Measurements from ENCODE around the gene TMEM131.

The TMEM131 gene

GRCh38 chr2:97735161-97735561 is 260.6 kb downstream of the TMEM131 start:
- DNase-seq: no peak

DNA sequence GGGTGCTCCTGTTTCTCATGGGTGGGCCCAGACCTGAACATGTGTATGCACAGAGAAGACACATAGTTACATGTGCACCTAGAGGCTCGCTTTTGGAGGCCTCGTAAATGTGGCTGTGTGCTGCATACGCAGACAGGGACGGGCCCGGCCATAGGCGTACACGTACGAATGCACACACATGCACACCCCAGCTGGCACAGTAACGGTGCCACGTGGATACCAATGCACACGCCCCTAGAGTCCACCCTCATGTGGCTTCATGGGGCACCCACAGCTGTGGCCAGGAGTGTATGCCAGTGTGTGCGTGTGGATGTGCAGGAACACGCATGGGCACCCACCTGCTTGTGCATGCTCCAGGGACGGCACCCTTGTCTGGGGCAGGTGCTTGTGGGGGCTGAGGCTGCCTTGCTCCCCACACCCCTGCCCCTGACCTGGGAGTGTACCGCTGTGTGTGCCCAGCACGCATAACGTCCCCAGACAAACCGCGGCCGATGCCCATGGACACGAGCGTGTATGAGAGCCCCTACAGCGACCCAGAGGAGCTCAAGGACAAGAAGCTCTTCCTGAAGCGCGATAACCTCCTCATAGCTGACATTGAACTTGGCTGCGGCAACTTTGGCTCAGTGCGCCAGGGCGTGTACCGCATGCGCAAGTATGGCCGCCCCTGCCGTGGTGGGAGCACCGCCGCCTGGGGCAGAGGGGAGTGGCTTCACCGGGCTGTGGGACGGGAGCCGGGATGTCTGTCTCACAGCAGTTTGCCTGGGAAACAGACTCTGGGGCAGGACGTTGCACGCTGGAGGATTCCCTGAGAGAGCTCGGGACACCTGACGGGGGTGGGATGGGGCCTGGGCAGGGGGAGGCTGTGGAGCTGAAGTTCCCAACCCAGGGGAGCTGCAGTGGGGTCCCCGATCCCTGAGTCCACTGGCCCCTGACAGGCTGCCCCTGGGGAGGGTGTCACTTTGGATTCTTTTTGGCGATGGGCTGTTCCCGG is 261.4 kb downstream of the TMEM131 start:
- DNase-seq: no peak

- DNase-seq: no peak
Observed at GRCh38 chr2:97733341-97734035, 262.3 kb downstream of the TMEM131 start.

GRCh38 chr2:97732436-97733340 is 263.1 kb downstream of the TMEM131 start:
- no peak for DNase-seq

DNA sequence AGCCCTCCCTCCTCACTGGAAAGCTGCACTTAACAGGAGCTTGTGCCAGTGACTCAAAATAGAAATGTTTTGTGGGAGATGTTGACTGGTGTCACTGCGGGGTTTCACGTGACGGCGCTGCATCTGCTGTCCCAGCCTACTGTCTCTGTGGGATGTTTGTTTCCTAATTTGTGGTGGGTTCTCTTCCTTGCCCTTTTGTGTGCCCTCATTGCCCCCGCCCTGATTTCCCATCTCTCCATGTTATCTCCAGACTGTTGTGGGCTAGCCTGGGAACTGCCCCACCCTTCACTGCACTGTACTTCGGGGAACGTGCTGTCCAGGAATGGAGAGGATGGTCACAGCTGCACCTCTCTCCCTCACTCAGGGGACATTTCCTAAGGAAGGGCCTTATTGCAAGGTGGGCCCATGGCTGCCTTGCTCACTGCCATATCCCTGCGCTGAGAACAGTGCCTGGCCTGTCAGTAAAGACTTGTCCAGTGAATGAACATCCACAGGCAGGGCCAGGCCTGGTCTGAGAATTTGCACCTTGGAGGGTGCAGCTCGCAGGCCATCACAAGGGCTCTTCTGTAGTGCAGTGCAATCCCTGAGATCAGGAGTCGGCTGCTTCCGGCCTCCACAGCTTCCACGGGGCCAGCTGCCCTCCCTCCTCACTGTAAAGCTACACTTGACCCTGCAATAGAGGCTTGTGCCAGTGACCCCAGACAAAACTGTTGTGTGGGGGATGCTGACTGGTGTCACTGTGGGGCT is 264.3 kb downstream of the TMEM131 start:
- DNase-seq: no peak

GRCh38 chr2:97730245-97730644 is 265.5 kb downstream of the TMEM131 start:
- no peak for DNase-seq

DNA sequence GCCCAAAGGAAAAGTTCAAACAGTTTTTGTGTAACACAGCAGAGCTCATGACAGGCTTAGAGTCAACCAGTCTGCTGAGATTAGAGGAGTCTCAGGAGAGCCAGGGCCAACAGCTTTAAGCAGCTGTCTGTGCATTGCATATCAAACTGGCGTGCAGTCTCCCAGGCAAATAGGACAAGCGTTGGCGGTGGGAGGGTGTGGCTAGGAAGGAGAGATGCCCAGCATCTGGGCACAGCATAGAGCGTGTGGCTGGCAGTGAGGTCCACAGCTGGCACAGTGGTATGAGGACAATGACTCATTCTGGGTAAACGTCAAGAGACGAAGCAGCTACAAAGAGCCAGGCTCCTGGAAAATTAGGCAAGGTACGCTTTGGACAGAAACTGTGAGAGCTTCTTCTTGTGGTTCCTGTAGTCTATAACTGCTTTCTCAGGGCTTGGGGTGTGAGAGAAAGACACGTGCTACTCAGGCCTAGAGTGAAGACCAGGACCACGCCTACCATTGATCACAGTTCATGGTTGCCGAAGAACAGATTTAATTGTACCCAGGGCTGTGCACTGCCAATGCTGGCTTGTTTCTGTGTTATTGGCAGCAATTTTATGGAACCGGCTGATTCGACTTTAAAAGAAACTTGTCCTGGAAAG is 267.5 kb downstream of the TMEM131 start:
- no peak for DNase-seq

DNA sequence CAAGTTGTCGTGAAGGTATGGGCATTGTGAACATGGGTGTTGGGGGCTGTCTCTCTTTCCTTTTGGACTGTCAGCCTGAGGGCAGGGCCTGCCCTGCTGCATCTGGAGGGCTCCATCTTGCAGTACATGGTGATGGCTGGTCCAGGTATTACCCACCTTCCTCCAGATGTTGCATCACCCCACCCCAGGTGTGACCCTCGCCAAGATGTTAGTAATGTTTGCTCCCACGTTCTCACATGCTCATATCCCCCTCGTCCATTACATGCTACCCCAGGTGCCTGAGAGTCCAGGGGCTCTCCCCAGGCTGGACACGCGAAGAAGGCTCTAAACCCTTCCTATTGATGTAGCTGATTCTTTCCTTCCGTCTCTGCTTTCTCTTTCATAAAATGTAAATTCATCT is 268.5 kb downstream of the TMEM131 start:
- DNase-seq: no peak

- no peak for DNase-seq
Observed at GRCh38 chr2:97726261-97727064, 269.3 kb downstream of the TMEM131 start.

DNA sequence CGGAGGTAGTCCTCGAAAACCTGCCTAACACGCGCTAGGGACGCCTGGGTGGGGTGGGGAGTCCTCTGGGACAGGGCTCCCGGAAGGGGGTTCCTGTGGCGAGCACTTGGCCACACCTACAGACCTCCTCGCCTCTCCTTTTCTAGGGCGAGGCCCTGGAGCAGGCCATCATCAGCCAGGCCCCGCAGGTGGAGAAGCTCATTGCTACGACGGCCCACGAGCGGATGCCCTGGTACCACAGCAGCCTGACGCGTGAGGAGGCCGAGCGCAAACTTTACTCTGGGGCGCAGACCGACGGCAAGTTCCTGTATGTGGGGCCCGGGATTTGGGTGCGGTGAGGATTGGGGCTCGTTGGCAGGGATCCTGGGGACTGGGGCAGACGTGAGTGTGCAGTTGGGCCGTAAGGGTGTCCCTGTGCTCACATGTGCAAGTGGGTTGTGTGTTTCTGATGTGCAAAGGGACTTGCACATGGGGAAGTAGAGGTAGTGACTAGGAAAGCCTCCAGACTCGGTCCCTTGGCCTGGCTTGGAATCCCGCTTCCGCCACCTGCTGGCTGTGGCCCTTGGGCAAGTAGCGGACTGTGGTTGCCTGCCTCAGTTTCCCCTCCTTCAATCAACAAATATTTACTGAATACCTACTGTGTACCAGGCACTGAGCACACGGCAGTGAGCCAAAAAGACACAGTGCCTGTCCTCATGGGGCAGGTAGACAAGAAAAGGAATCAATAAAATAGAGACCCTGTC is 270.6 kb downstream of the TMEM131 start:
- no peak for DNase-seq

DNA sequence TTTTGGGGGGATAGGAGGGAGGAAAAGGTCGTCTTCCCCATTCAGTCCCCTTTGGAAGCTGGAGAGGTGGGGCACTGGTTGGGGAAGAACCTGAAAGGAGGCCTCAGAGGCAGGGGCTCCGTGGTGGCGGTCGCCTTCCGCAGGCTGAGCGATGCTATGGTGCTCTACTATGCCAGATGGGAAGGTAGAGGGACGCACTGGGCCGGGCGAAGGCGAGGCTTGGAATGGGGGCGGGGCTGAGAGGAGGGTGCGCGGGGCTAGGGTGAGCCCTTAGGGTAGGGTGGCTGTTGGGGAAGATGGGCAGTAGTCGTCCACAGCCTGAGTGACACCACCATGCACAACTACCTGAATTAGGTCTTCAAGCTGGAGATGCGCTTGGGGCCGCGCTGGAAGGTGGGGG is 271.2 kb downstream of the TMEM131 start:
- DNase-seq: no peak

DNA sequence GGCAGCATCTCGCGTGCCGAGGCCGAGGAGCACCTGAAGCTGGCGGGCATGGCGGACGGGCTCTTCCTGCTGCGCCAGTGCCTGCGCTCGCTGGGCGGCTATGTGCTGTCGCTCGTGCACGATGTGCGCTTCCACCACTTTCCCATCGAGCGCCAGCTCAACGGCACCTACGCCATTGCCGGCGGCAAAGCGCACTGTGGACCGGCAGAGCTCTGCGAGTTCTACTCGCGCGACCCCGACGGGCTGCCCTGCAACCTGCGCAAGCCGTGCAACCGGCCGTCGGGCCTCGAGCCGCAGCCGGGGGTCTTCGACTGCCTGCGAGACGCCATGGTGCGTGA is 271.7 kb downstream of the TMEM131 start:
- DNase-seq: no peak

DNA sequence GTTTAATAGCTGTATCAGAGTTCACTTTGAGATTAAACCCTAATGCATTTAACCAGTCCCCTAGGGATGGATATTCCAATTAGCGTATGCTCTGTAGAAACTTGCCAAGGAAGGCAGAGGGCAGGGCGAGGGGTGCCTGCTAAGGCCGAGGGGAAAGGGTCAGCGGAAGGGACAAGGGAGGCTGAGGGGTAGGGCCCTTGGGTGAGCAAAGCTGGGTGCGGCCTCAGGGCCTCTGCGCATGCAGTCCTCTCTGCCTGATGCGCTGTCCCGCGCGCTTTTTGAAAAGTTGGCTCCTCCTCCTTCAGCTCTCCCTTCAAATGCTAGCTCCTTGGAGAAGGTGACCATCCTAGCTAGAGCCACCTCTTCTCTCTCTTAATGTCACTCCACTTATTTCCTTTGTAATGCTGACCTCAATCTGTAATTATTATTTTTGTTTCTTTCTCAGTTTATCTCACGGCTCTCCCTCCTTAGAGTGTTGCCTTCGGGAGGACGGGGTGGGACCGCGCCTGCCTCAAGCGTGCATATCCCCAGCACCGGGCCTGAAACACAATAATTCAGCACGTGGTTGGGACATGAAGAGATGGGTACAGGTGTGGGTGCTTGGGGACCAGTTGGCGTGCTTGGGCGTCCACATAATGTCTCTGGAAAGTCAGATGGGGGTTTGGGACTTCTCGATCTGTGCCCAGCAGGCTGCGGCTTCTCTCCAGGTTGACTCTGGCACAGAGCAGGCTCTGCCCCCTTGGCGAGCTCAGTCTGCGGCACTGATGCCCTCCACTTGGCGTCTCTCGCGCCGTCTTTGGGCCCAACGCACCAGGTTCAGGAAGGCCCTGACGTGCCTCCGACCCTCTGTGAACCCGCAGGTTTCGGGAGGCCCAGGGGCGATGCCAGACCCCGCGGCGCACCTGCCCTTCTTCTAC is 272.3 kb downstream of the TMEM131 start:
- DNase-seq: no peak

GRCh38 chr2:97722227-97722626 is 273.5 kb downstream of the TMEM131 start:
- no peak for DNase-seq

- peak in 1 of 2 experiments; percentile 9 for DNase-seq
Observed at GRCh38 chr2:97720746-97721145, 275.0 kb downstream of the TMEM131 start.

GRCh38 chr2:97719362-97720155 is 276.2 kb downstream of the TMEM131 start:
- DNase-seq: no peak

DNA sequence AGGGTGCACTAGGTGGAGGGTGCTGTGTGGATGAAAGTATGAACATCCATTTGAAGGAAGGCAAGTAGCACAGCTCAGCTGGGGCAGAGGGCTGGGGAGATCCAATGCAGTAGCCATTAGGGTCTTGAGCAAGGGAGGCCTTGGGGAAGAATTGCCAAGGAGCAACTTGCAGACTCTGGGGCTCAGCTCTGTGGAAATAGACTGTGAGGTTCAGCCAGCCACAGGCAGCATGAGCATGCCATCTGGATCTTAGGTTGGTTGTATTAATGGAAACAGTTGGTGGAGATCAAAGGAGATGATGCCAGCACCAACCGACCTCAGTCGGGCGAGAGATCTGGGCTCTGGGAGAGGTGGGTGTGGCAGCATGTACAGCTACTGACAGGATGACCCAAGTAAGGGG is 276.8 kb downstream of the TMEM131 start:
- no peak for DNase-seq
